ENCODE results near the gene RAD51B.
"Not testable (repeated sequence)": the region's sequence is repeated elsewhere in the genome, so short reads cannot be mapped to it uniquely, and the experiment has no call there.

Gene RAD51B

GRCh38 chr14:68246074-68246785 lies 426.7 kb downstream of the RAD51B start:
- no peak for DNase-seq (ENCODE audit: low read depth in 3 of 3, low spot score in 1 of 3)

DNA sequence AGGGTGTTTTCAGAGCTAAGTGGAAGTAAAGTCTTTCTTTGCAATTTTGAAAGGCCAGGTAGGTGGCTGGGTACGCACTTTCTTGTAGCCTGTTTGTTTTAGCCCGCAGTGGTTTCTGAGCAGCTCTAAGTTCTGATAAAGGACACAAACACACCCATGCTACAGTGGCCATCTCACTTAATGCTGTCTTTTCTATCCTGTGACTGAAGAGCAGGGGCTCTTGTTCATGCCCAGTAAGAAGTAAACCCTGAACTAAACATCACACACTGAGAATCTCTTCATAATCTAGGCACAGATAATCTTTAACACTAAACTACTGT lies 427.2 kb downstream of the RAD51B start:
- DNase-seq (ENCODE audit: low read depth in 3 of 3, low spot score in 1 of 3) = no peak

DNA sequence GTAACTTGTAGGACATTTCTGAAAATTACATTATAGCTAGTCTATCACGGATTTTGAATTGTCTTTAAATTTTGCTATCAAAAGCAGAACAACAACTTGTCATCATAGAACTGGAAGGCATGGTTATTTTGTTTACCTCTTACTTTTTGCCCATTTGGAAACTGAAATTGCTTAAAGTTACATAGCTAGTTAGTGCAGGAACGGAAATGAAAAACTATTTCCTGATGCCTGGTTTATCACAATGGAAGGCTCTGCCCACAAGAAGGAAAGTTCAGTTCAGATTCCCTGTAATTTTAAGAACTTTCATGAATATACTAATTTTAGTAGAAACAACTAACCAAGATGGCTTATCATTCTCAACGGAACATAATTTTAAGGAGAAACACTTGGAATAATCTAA lies 427.7 kb downstream of the RAD51B start:
- no peak for DNase-seq (ENCODE audit: low read depth in 3 of 3, low spot score in 1 of 3)

DNA sequence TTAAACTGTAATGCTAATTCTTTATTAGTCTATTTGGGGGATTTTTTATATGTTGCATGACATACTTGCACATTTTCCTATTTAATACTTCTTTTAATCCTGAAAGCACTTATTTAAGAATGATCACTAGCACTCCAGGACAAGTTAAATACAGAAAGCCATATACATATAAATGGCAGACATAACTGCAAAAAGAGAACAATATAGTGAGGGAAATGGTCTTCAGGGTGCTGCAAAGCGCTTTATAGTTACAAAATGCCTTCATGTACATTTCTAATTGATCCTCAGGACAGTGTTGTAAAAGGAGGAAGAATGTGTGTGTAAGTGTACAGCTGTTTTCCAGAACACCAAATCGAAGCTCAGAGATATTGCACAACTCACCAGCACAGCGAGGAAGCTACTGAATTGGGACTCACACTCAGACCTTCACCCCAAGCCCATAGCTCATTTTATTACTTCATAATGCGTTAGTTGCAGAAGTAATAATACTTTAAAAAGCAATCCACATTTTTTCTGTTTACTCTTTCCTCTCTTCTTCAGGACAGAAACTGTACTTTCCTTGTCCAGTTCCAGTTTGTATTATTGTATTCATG lies 428.2 kb downstream of the RAD51B start:
- no peak for DNase-seq (ENCODE audit: low read depth in 3 of 3, low spot score in 1 of 3)

DNA sequence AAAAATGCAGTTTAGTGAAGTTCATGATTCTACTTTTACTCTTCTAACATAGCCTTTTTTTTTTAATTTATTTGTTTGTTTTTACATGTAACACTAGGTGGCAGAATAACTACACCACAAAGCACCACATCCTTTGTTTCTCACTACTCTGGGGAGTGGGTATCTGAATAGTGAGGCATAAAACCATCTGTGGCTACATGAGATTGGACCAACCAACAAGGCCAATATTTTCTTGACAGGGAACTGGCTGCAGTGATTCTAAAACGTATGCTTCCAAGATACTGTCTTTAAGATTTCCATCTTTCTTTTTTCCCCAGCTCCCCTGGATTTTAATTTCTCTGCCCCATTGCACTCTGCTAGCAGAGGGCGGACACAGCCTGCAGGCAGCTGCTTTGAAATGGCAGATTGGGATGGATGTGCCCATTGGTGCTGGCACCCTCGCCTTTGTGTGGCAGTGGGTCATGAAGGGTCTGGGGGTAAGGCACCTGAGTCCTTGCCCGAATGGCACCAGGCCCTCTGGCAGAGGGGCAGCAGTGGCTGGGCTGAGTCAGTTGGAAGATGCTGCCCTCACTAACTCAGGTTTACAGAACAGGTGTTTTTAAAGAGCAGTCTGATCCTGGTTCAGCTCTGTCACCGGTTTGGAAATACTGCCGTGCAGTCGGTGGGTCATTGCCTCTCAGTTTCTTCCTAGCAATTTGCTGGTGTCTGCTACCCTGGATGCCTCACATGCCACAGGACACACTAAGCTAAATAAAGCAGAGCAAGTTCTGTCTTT lies 429.1 kb downstream of the RAD51B start:
- DNase-seq (ENCODE audit: low read depth in 3 of 3, low spot score in 1 of 3) = peak in 1 of 3 donors; percentile 10

- DNase-seq (ENCODE audit: low read depth in 3 of 3, low spot score in 1 of 3) = no peak
Observed at GRCh38 chr14:68249661-68250451, 430.3 kb downstream of the RAD51B start.

DNA sequence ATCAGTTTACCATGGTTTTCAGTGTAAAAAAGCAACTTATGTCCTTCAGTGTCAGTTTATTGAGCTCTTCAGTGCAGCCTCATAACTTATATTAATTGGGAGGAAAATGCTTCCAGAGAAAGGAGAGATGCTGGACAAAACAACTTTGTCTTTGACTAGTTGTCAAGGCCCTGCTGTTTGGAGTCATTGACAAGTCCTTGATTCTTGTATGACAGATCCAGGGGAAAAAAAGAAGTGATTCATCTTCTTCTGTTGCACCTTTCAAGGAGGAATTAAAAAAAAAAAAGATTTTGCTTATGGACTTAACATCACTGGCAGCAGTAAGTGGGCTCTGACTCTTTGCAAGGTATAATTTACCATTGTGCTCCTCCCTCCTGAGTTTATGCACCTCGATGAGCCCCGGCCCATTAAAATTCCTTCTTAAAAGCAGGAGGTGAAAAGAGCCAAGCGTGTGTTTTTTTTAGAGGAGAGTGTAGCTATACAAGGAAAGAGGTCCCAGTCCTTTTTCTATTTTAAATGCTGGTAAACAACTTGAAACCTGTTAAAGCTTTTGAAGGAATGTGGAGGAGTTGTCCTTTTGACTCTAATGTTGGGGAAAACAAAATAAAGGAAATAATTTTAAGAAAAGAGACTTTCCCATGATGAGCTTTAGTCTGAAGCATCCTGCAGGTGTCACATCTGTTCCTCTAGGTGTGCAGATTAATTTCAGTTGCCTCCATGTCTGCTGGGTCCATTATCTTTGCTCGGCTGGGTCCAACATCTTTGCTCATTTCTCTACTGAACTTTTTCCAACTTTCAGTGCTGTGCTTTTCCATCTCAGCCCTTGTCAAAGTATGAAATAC lies 431.6 kb downstream of the RAD51B start:
- no peak for DNase-seq (ENCODE audit: low read depth in 3 of 3, low spot score in 1 of 3)

- DNase-seq (ENCODE audit: low read depth in 3 of 3, low spot score in 1 of 3) = no peak
Observed at GRCh38 chr14:68251769-68252100, 432.2 kb downstream of the RAD51B start.

DNA sequence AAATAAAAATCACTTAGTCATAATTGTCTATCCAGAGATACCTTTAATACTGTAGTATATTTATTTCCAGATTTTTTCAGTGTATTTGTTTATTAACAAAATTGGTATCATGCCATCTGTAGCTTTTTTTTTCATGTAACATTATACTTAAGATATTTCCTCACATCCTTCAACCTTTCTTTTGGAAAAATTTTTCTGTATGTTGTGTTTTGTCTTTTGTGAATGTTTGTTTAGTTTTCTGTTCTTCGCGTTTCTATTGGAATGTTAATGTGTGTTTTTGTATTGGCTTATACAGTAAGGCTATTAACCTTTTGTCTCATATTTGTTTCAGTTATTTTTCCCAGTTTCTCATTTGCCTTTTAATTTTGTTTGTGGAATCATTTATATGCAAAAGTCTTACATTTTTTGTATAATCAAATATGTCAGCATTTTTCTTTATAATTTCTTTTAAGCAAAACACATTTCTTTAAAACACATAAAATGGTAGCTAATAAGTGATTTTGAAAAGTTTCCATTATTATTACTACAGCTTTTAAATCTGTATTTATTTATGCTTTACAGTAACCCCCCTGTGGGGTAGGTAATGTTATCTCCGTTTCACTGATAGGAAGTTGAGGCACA lies 433.7 kb downstream of the RAD51B start:
- DNase-seq (ENCODE audit: low read depth in 3 of 3, low spot score in 1 of 3) = no peak

DNA sequence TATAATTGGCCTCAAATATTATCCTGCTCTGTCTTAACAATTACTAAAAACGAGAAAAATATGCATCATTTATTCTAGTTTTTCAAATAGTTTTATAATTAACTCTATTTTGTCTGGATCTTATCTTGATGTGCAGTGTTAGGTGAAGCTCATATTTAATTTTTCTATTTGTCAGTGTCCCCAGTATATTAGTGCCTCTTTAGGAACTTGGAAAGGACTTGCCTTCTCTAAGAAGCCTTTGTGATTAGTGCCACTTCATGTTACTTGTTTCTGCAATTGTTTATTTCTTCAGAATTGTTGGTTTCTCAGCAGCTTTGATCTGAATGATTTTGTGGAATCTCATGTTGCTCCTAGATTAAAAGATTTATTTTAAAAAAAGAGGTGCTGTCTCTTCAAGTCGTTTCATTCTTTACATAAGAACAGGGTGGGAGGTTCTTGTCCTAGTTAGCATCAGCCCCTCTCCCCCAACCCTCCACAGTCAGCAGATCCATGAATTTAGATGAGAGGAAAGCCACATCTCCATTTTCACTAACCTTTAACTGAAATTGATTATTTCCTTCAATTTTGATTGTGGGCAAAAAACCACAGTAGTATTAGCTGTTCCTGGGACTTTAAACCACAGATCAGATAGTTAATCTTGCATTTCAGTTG lies 434.4 kb downstream of the RAD51B start:
- no peak for DNase-seq (ENCODE audit: low read depth in 3 of 3, low spot score in 1 of 3)

DNA sequence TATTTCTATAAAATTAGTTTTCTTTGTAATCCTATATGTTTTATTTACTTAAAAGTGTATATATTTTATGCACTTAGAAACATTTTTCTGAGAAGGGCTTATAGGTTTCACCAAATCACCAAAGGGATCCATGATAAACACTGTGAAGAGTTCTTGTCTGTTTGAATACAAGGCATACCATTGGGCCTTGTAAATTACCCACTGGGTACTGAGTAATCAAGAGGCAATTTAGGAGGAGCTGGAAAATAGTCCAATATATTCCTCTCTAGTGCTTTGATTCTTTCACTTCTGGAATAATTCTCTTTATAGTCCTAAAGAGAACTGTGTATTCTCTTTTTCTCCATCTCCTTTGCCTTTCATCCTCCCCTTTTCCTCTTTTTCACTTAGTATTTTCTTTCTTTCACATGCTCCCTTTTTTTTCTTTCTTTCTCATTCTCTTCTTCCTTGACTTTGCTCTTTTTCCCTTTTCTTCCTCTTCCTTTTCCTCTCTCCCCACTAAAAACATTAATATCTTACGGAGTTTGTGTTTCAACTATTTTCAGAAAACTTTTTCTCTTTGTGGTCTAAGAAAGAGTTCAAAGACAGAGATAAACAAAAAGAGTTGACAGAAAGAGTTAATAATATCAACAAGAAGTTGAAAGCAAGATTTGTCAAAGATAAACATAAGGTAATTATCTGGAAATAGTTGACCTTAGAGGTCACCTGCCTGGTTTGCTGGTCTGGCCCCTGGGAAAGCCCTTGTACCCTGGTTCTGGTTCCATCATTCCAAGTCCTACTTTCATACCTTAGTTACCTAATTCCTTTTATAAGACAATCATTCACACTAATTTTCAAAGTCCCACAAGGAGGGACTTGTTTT lies 435.3 kb downstream of the RAD51B start:
- DNase-seq (ENCODE audit: low read depth in 3 of 3, low spot score in 1 of 3) = no peak

GRCh38 chr14:68255693-68256178 lies 436.2 kb downstream of the RAD51B start:
- no peak for DNase-seq (ENCODE audit: low read depth in 3 of 3, low spot score in 1 of 3)

- DNase-seq (ENCODE audit: low read depth in 3 of 3, low spot score in 1 of 3) = no peak
Observed at GRCh38 chr14:68257969-68258368, 438.4 kb downstream of the RAD51B start.

GRCh38 chr14:68258995-68259394 lies 439.4 kb downstream of the RAD51B start:
- not testable (repeated sequence) for DNase-seq (ENCODE audit: low read depth in 3 of 3, low spot score in 1 of 3)

GRCh38 chr14:68260121-68260520 lies 440.5 kb downstream of the RAD51B start:
- no peak for DNase-seq (ENCODE audit: low read depth in 3 of 3, low spot score in 1 of 3)

GRCh38 chr14:68261092-68261842 lies 441.7 kb downstream of the RAD51B start:
- DNase-seq (ENCODE audit: low read depth in 3 of 3, low spot score in 1 of 3) = no peak

DNA sequence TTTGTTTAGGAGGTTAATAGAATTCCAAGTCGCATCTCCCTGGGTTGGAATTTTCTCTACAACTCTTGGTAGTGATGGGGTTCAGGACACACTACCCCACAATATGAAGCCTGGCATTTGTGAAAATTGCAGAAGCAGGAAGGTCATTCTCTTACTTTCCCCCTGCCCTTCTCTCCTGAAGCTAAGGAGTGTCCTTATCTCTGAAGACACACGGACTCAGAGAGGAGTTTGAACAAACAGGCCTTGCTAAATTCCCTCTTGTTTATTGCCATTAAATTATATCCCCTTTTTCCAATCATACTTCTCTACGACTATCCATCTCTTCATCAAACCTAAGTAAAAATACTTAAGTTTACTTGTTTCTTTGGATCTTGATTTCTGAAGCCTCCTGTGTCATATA lies 443.0 kb downstream of the RAD51B start:
- no peak for DNase-seq (ENCODE audit: low read depth in 3 of 3, low spot score in 1 of 3)

Data from stimulated activated CD4-positive, alpha-beta T cell treated with anti-CD3 and anti-CD28 coated beads, TNF-alpha, amount 100 ng/mL, for 1 hour (primary cell).